Glomerular visceral epithelial cell (primary cell): Measurements from ENCODE around the gene PSMD5.

ENCODE experiments used
- DNase-seq: peaks from one replicate; pipeline ENCODE4 v3.0.0-alpha.2; 2016; ENCODE audit errors: extremely low spot score

The PSMD5 gene

GRCh38 chr9:120875195-120875565, 32.5 kb upstream of the PSMD5 start:
- no peak for DNase-seq

GRCh38 chr9:120874226-120875194, 31.8 kb upstream of the PSMD5 start:
- DNase-seq, result no peak

GRCh38 chr9:120873512-120873911, 30.8 kb upstream of the PSMD5 start:
- peak; percentile 86 for DNase-seq

- no peak for DNase-seq
These were observed 30.2 kb upstream of the PSMD5 start for GRCh38 chr9:120872791-120873502.

- no peak for DNase-seq
These were observed 27.5 kb upstream of the PSMD5 start for GRCh38 chr9:120870206-120870605.

- no peak for DNase-seq
These were observed 27.0 kb upstream of the PSMD5 start for GRCh38 chr9:120869726-120870125.

GRCh38 chr9:120869360-120869687, 26.6 kb upstream of the PSMD5 start:
- DNase-seq, result no peak

- DNase-seq, result peak; percentile 96
These were observed 26.1 kb upstream of the PSMD5 start for GRCh38 chr9:120868676-120869359.

GRCh38 chr9:120868339-120868675, 25.6 kb upstream of the PSMD5 start:
- no peak for DNase-seq

GRCh38 chr9:120867676-120868338, 25.1 kb upstream of the PSMD5 start:
- no peak for DNase-seq

GRCh38 chr9:120866651-120867050, 23.9 kb upstream of the PSMD5 start:
- no peak for DNase-seq

- DNase-seq, result no peak
These were observed 23.1 kb upstream of the PSMD5 start for GRCh38 chr9:120865809-120866208.

GRCh38 chr9:120865176-120865575, 22.5 kb upstream of the PSMD5 start:
- DNase-seq, result no peak

- DNase-seq, result no peak
These were observed 22.0 kb upstream of the PSMD5 start for GRCh38 chr9:120864719-120865118.

GRCh38 chr9:120863833-120864232, 21.1 kb upstream of the PSMD5 start:
- no peak for DNase-seq

- DNase-seq, result no peak
These were observed 19.7 kb upstream of the PSMD5 start for GRCh38 chr9:120862452-120862851.

GRCh38 chr9:120861935-120862334, 19.2 kb upstream of the PSMD5 start:
- DNase-seq, result no peak

GRCh38 chr9:120860083-120860482, 17.4 kb upstream of the PSMD5 start:
- DNase-seq, result no peak

GRCh38 chr9:120859361-120859760, 16.6 kb upstream of the PSMD5 start:
- DNase-seq, result no peak

GRCh38 chr9:120857902-120858301, 15.2 kb upstream of the PSMD5 start:
- no peak for DNase-seq

- DNase-seq, result no peak
These were observed 14.8 kb upstream of the PSMD5 start for GRCh38 chr9:120857481-120857880.

GRCh38 chr9:120856700-120857099, 14.0 kb upstream of the PSMD5 start:
- DNase-seq, result no peak
